ENCODE results near the gene FOXN3.
"Not testable (repeated sequence)": the region's sequence is repeated elsewhere in the genome, so short reads cannot be mapped to it uniquely, and the experiment has no call there.

FOXN3 gene

DNA sequence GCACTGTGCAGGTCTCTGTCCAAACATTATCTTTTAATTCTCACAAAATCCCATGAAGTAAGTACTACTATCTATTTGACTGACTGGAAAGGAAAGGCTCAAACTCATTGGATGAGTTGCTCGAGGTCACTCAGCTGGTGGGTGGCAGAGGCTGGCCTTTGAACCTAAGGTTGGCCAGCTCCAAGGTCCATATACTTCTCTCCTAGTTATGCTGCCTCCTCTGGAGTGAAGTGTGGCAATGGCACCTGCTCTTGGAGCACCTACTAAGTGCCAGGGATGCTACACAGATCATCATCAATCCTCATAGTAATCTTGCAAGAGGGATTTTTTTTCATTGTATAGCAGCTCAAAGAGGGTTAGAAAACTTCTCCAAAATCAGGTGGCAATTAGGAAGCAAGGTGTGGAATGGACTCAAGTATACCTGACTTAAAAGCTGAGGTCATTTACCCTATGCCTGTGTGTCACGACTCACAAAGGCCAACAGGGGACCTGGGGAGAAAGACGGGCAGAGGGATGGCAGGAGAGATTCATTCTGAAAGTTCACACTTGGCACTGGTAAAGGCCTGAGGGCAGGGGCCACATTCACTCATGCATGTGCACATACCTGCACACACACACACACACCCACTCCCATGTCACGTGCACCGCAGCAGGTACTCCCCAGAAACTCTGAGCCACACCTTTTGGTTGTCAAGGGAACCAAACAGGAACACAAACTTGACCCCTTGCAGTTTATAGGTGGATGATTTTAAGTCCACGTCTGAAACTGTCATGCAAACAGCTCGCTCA lies 146.4 kb downstream of the FOXN3 start:
- DNase-seq: peak in 1 of 2 experiments; percentile 11

GRCh38 chr14:89269404-89269803 lies 147.6 kb downstream of the FOXN3 start:
- no peak for DNase-seq

- no peak for DNase-seq
Measured at GRCh38 chr14:89268514-89268913, 148.5 kb downstream of the FOXN3 start.

DNA sequence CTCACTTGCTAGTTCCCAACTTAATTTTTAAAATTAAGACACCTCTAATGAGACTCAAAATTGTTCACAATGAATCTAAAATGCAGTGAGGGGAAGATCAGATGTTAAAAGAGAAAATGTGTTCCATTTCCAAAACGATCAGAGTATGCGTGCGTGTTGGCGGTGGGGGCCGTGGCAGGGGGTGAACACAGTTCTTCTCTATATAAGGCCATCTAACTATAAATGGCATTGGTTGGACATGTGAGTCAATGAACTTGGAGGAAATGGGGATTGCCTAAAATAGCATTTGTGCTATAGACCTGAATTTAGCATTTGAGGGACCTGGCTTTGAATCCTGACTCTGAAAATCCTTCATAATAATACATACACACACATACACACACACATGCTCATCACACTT lies 149.4 kb downstream of the FOXN3 start:
- no peak for DNase-seq

DNA sequence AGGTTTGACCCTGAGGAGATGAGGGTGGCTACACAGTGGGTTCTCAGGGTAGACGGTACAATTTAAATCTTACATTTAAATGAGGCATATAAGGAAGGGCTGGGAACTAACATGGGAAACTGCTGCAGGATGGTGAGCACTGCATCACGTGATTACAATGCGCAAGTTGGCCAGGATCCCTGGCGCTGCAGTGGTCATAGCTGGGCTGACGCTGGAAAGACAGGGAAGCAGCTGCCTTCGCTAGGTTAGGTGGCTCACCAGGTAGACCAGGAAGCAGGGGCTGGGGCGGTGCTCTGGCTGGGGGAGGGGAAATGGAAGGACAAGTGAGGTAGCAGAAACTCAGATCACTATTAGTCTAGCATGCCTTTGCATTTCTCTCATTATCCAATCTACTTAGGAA lies 149.9 kb downstream of the FOXN3 start:
- DNase-seq: no peak

DNA sequence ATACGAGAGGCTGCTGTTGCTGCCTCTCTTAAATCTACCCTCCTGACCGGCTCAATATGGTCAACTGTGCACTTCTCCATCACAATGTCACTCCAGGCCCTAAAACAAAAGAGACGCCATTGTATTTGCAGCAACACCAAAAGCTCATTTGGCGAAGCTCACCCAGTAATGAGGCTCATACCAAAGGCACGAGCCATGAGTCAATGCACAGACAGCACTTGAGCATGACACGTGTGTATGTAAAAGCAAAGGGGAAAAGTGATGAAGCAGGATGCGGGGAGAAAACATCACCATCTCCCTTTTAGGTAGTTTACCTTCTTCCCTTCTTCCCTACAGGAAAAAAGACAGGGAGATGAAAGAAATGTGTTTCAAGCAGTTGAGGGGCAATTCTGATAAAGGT lies 150.3 kb downstream of the FOXN3 start:
- DNase-seq: no peak

GRCh38 chr14:89265234-89265633 lies 151.8 kb downstream of the FOXN3 start:
- no peak for DNase-seq

DNA sequence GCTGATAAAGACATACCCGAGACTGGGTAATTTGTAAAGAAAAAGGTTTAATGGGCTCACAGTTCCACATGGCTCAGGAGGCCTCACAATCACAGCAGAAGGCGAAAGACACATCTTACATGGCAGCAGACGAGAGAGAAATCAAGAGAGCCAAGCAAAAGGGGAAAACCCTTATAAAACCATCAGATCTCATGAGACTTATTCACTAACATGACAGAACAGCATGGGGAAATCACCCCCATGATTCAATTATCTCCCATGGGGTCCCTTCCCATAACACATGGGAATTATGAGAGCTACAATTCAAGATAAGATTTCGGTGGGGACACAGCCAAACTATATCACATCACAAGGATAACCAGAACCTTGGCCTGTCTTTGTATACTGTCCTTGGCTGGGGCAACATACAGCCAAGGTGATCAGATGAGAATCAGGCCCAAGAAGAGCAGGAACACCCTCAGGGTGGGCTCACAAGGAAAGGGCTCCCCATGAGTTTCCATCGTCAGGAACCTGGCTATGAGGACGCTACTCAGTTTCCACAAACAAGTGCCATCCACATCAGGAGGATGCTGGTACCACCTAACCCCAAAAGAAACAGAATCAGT lies 152.7 kb downstream of the FOXN3 start:
- DNase-seq: no peak

GRCh38 chr14:89262041-89262440 lies 155.0 kb downstream of the FOXN3 start:
- no peak for DNase-seq

DNA sequence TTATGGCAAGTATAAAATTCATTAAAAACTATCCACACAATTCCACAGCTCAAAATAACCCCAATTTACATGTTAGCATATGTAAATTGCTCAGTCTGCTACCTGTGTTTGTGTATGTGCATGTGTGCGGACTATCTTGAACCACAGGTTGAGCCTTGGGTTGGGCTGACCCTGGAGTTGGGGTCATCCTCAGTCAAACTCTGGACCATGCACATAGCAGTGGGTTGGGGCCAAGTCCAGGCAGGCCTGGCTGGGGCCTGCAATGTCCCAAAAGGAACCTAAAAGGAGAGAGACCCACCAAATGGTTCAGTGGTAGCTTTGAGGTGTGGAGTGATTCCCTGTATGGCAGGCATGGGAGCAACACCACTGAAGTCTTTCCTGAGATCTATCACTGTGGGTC lies 156.1 kb downstream of the FOXN3 start:
- no peak for DNase-seq

DNA sequence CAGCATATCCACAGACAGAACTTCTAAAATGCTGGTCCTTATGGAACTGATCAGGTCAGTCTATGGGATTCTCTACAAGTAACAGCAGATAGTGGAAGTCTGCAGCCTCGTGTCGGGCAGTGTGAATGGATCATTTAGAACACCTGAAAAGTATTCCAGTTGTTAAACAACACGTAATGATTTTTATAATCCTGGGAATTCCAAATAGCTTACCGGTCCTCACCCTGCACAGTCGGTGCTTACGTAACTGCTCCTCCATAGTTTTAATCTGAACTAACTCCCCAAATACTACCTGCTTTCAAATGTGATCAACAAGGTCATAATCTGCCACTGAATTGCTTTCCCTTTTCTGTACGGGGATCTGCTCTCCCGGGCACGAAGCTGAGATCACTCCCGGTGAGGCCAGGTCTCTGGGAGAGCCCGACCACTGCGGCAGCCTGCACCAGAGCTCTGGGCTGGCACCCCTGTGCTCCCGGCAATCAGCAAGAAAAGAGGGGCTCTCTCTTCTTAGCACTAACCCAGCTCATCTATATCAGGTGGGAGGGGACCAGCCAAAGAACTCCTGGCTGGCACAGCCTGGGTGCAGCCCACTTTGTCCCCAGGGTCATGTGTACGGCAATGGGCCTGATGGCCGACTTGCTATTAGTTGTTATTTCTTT lies 157.0 kb downstream of the FOXN3 start:
- no peak for DNase-seq

- DNase-seq: no peak
Measured at GRCh38 chr14:89258728-89259273, 158.2 kb downstream of the FOXN3 start.

DNA sequence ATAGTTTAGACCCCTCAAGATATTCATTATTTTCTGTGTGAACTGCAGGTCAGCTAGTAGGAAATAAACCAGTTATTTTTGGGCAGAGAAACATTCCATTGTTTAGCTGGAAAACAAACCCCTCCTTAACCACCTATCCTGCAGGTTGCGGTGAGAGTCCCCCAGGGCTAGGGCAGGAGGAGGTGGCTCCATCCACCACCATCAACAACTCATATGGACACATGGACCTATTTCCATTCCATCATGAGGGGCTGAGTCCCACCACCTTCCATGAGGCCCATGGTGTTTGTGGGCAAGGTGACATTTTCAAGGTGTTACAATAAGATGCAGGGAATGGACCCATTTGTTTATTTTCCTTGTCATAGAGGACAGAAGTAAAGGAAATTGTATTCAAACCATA lies 160.1 kb downstream of the FOXN3 start:
- no peak for DNase-seq

DNA sequence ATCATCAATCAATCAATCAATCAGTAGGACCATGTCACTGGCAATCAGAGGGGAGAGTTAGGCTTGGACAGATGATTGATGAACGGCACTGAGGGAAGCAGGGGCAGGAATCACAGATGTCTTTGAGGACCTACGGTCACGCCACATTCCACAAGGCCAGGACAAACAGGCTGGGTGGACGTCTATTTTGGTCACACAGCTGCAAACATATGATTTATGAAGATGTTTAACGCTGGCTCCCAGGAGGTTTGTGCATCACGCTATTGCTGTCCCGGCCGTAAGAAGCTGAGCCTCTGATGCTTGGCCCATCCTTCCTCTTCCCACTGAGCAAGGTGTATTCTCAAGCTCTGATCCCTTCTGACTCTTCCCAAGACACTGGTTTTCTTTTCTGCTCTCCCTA lies 160.8 kb downstream of the FOXN3 start:
- no peak for DNase-seq

DNA sequence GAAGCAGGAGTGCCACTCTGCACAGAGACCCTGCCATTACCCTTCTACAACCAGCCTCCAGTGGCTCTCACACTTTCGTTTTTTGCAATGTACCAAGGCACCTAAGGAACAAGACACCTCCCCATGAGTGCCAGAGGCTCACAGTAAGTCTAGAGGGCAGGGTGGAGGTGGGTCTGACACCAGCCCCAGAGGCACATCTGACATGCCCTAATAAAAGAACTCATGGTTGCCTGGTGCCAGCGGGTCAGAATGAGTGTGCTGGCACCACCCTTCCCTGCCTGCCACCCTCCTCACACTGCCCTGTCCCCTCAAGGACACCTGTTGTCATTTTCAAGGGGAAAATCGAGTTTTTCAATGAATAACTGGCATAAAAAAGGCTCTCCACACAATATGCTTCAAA lies 161.2 kb downstream of the FOXN3 start:
- no peak for DNase-seq

- no peak for DNase-seq
Measured at GRCh38 chr14:89255012-89255411, 162.0 kb downstream of the FOXN3 start.

DNA sequence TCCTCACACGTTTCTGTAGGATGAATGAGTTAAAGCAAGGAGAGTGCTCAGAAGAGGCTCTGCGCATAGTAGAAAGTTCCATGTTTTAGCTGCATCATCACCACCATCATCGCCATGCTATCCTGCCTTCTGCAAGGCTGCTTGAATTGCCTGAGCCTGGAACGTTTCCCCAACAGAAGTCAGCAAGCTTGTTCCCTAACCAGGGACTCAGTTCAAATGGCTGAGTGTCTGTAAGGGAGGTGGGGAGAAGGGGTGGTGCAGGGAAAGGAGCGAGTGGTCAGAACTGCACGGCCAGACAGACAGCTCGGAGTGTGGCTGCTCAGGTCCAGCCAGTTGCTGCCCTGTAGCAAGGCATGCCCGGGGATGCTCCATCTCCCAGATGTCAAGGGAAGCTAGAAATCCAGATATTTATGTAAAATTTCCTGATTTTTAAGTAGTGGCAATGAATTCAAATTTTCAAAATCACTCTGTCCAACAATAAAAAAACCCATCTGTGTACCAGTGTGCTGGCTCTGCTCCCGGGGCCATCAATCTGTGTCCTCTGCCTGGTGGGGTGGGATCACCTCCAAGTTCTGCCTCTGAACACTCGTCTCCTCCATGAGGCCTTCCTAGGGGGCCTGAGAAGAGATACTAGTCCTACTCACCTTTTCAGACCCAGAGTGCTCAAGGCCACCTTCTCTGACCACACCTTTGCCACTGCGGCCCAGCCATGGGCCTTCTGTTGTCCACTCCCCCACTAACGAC lies 162.7 kb downstream of the FOXN3 start:
- DNase-seq: no peak

GRCh38 chr14:89252887-89253532 lies 164.0 kb downstream of the FOXN3 start:
- DNase-seq: peak in 1 of 2 experiments; percentile 14

DNA sequence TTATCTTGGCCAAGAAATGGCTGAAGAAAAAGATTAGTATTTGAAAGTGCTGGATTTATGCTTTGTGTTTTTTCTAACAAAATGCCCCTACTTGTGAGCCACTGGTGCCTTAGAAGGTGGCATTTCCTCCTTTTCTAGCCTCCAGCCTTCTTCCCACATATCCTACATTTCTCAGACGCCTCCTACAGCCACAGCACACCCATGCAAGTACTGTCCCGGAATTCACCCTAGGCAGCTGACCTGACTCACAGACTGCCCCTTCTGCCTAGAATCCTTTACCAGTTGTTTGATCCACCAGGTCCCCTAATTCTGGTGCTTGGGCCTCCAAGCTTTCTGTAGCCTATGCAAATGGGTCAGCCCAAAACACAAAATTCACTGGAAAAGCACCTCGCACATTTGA lies 166.0 kb downstream of the FOXN3 start:
- no peak for DNase-seq

DNA sequence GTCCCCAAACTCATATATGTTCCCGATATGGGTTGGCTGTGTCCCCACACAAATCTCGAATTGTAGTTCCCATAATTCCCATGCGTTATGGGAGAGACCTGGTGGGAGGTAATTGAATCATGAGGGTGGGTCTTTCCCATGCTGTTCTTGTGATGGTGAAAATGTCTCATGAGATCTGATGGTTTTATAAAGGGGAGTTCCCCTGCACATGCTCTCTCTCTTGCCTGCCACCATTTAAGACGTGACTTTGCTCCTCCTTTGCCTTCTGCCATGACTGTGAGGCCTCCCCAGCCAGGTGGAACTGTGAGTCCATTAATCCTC lies 166.4 kb downstream of the FOXN3 start:
- DNase-seq: not testable (repeated sequence)

DNA sequence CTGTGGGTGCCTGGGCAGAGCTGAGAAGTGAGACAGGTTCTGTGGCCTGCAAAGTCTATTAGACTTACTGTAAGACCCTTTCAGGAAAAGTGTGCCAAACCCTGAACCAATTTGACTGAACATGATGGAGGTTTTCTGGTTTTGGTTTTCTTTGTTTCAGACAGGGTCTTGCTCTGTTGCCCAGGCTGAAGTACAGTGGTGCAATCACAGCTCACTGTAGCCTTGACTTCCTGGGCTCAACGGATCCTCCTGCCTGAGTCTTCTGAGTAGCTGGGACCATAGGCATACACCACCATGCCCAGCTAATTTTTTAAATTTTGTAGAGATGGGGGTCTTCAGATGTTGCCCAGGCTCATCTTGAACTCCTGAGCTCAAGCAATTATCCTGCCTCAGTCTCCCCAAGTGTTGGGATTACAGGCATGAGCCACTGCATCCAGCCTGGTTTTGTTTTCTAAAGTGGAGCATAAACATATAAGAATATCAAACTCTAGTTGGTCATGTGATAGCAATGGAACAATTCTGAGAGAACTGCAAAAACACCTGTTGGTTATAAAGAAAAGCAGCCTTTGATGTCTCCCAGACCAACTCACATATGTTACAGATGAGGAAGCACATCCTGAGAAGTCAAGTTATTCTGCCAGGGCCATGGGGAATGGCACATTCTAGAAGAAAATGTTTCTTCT lies 166.9 kb downstream of the FOXN3 start:
- no peak for DNase-seq

DNA sequence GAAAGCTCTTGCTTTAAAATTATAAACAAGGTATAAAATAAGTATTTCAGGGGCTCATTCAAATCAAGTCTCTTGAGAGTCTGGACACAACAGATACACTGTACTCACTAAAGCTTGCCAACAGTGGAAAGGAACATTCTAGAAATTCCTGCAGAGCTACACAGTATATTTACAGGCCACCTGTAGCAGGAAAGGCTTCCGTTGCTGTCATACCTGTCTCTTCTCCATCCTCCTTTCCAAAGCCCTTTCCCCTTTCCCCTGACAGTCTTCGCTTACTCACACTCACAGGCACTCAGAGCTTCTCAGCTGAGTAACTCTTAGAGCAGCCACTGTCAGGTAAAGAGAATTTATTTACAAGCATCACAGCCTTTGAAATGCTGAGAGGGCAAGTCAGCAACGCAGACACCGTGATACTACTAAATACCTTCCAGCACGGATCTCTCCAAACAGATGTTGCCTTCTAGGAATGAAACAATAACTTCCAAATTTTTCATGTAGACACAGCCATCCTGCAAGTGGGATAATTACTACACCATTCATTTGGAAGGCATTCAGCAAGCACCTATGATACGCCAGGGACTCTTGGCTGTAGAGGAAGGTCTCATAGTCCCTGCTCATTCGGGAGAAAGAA lies 167.9 kb downstream of the FOXN3 start:
- no peak for DNase-seq

Data from NCI-H526 (cell line).